ENCODE results near the gene SMG7.

Gene SMG7

DNA sequence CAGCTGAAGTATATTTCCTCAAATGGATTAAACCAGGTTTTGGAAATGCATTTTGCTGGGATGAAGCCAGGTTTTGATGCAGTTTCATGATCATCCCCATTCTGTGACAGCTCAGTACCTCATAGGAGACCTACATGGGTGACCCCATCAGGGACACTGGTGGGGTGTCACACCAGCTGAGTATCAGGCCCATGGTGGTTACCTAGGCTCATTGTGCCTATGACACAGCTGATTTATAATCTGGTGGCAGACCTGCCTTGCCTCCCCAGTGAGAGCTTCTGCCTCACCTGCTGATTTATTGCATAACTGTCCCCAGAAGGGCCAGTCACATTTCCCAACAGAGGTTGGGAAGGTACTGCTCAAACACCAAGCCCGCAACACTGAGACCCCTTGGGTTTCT, 114.2 kb downstream of the SMG7 start:
- DNase-seq (ENCODE audit: extremely low read depth in 1 of 2, low read depth in 1 of 2) = no peak

DNA sequence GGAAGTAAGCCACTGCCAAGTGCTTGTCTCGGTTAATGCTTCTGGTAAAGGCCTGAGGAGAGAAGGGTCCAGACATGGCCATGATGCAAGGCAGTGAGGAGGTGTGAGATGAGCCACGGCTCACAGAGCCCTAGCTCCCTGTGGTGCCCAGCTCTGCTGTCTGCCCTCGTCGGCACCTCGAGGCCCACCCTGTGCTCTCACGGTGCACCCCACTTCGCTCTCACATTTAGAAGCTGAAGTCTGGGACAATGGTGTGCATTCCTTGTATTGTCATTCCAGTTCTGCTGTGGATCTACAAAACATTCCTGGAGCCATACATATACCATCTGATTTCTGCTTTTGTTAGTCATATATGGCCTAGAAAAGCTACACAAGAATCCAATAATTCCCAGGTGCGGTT, 114.6 kb downstream of the SMG7 start:
- no peak for DNase-seq (ENCODE audit: extremely low read depth in 1 of 2, low read depth in 1 of 2)

DNA sequence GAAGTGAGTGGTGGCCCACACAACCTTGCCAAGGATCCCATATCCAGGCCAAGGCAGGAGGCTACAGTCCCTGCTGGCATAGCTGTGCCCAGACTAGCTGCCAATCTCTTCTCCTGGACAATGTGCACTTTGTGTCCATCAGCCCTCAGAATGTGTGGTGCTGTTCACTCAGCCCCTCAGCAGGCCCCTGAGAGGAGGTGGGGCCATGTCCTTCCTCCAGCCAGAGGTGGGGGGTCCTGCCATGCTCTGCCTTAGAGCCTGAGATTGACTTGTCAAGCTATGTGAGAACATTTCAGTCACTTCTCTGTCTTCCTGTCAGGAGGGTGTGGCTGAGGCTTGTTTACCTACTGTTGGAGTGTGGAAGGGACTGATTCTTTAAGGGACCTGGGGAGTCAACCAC, 116.5 kb downstream of the SMG7 start:
- no peak for DNase-seq (ENCODE audit: extremely low read depth in 1 of 2, low read depth in 1 of 2)

DNA sequence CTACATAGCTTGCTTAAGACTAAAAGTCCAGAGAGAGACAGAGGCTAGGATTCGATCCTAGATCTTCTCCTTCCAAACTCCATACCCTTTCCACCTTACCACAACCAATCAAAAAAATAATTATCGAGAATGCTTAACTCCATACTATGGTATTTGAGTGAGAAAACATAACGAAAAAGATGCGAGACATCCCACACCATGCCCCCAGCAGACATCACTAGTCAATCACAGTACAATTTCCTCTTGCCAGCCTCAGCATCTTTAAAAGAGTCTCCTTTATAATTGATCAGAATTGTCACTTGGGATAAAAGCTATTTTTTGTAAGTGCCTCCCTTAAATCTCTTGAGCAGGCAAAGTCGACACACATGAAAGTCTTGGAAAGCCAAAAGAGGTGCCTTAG, 117.1 kb downstream of the SMG7 start:
- no peak for DNase-seq (ENCODE audit: extremely low read depth in 1 of 2, low read depth in 1 of 2)

DNA sequence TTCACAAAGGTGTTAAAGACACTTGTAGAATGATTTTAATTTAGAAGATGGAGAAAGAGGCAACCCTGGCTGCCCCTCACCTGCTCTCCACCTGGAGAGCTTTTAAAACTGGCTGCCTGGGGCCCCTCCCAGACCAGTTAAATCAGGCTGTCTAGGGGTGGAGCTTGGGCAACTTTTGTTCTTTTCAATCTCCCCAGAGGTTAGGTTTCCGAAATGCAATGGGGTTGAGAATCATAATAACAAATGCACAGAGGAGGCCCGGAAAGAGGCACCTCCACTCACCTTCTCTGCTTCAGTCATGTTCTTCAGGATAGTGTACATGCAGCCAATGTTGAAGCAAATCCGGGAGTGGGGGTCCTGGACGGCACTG, 117.6 kb downstream of the SMG7 start:
- DNase-seq (ENCODE audit: extremely low read depth in 1 of 2, low read depth in 1 of 2) = no peak

DNA sequence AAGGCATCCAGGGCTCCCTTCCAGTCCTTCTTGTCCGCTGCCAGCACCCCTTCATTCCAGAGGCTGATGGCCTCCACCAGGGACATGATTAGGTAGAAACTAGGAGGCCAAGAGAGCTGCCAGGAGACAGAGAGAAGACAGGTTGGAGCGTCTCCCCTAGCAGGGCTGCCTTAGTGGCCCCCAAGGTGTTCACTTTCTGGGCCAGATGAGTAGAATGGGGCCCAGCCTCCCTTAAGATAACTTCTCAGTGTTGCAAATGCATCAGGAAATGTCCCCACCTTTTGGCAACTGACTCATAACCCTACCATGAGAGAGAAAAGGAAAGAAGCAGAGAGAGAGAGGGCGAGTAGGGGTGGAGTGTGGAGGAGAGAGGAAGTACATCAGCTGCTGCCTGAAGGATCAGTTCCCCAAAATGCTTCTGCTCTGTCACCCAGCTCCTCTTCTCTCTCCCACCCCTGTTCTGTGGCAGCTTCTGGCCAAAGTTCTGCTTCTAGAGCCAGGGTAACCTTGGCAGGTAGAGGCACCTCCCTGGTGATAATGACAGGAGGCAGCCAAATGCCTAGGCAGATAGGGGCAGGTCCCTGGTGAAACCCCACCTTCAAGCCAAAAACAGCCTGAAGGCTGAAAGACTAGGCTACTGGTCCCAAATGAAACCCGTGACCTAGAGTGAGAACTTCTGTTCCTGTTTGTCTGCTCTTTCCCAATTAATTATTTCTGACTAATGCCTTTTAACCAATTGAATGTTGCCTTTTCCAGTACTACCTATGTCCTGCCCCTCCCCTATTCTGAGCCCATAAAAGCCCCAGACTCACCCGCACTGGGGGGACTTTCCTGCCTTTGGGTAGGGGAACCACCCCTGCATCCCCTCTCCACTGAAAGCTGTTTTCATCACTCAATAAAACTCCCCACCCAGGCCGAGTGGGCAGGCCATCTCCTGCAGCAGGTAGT, 118.2 kb downstream of the SMG7 start, which contains the start of gene NCF2:
Gene NCF2 (minus strand): TSS at position 216 of the 948 bp plus-strand sequence. CDS start 130 bp downstream, at position 86.
- no peak for DNase-seq (ENCODE audit: extremely low read depth in 1 of 2, low read depth in 1 of 2)

DNA sequence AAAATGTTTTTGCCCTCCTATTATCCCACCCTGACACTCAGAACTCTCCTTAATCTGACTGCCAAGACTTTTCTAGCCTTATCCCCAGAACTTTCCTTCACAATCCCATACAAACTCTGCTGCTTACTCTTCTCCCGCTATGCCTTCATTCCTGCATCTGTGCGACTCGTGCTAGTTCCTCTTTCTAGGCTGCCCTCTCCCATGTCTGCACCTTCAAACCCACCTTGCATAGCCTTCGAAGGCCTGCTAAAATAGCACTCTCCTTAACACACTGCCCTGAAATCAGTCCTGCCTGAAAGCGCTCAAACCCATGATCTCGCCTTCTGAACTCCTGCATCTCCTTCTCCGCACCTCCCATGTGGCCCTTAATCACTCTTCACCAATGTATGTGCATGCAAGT, 120.4 kb downstream of the SMG7 start:
- no peak for DNase-seq (ENCODE audit: extremely low read depth in 1 of 2, low read depth in 1 of 2)

DNA sequence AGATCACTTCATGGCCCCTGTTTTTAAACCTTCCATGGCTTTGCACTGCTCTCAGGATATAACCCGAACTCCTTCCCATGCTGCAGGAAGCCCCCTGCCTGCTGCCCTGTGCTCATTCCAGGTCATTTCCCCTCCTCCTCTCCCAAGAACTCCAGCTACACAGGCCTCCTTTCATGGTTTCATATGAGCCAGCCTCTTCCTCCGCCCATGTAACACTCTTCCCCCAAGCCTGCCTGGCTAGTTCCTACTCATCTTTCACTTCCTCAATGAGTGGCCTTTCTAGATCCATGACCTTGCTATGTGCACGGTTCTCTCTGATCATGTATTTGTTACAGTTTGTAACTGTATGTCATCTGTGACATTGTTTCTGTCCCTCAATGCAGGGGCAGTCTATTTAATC, 121.1 kb downstream of the SMG7 start:
- no peak for DNase-seq (ENCODE audit: extremely low read depth in 1 of 2, low read depth in 1 of 2)

DNA sequence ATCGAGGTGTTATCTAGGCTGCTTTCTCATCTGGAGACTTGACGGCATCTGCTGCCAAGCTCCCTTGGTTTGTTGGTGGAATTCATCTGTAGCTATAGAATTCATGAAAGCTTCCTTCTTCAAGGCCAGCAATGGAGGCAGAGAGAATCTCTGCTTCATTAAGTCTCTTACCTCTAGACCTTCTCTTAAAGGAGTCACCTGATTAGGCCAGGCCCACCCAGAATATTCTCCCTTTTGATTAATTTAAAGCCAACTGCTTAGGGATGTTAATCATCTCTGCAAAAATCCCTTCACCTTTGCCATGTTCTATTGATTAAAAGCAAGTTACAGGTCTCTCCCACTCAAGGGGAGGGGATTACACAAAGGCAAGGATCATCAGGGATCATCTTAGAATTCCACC, 123.2 kb downstream of the SMG7 start:
- no peak for DNase-seq (ENCODE audit: extremely low read depth in 1 of 2, low read depth in 1 of 2)

DNA sequence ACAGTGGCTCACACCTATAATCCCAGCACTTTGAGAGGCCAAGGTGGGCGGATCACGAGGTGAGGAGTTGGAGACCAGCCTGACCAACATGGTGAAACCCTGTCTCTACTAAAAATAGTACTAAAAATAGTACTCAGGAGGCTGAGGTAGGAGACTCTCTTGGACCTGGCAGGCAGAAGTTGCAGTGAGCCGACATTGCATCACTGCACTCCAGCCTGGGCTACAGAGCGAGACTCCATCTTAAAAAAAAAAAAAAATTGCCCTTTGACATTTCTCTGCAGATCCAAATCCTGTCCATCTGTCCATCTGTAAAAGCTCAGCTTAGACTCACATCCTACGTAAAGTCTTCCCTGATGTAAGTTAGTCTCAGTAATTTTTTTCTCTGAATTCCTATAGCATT, 124.2 kb downstream of the SMG7 start:
- DNase-seq (ENCODE audit: extremely low read depth in 1 of 2, low read depth in 1 of 2) = no peak

DNA sequence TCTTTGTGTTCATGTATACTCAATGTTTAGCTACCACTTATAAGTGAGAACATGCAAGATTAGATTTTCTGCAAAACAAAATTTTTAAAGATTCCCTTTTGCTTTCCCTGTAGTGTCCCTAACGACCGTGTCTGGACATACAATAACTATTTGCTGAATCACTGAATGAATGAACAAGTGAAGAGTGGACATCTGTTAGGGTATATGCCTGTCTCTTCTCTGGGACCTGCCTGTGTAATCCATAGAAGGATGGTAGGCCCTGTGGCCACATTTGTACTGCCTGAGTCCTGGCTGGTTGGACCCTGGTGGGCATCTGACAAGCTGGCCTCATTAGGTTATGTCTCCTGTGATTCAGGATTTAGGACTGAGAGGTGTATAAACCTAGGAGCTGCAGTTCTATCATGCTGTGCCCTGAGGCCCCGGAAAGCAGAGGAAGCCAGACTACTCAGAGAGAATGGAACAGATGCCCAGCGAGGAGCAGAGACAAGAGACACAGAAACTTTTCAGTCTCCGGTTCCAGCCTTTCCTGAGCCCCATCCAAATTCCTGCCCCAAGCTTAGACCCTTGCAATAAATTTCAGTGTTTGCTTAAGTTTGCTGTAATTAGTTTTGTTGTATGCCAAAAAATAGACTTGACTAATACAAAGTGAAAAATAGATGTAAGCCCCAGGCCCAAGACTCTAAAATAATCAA, 125.5 kb downstream of the SMG7 start:
- no peak for DNase-seq (ENCODE audit: extremely low read depth in 1 of 2, low read depth in 1 of 2)

DNA sequence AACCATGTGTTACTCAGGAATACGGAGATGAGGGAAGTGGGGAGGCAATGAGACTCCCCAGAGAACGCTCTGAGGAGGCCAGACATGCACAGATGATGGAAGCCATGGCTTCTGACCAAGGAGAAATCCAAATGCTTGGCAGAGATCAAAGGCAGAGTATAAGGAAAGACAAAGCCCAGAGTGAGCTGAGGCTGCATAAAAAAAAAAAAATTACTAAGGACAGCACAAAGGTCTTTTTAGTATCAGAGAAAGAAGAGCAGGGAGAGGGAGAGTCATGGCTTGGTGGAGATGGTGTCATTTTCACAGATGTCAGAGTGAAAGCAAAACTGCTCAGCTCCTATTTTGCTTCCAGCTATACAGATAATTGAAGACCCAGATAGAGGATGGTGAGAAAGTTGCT, 126.1 kb downstream of the SMG7 start:
- DNase-seq (ENCODE audit: extremely low read depth in 1 of 2, low read depth in 1 of 2) = no peak

DNA sequence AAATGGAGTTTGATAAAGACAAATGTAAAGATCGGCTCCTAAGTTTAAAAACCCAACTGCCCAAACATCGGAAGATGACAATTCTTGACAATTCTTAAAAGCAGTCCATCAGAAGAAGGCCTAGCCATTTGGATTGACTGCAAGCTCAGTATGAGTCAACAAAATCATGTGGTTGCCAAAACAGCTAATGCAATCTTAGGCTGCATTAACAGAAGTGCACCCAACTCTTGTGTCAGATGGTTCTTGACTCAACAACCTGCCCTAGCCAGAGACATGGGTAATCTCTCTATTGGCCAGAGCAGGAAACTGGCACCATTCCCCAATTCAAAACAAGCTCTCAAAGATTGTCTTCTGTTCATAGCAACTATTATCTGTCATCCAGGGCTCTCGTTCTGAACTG, 127.8 kb downstream of the SMG7 start:
- DNase-seq (ENCODE audit: extremely low read depth in 1 of 2, low read depth in 1 of 2) = no peak

DNA sequence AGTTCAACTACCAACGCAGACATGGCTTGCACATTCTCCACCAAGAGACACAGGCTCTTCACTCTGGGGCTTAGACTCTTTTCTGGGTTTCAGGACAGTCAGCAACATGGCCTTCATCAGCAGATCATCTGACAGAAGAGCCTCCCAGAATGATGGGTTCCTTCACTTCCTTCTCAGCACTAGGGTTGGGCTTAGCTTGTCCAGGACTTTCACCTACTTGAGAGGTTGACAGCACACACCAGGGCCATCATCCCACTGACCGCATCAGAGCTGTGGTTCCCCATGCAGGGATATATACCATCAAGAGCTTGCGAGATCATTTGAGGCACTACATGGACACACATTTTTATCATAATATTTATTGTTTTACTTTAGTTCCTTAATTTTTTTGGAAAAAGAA, 128.3 kb downstream of the SMG7 start:
- DNase-seq (ENCODE audit: extremely low read depth in 1 of 2, low read depth in 1 of 2) = no peak

DNA sequence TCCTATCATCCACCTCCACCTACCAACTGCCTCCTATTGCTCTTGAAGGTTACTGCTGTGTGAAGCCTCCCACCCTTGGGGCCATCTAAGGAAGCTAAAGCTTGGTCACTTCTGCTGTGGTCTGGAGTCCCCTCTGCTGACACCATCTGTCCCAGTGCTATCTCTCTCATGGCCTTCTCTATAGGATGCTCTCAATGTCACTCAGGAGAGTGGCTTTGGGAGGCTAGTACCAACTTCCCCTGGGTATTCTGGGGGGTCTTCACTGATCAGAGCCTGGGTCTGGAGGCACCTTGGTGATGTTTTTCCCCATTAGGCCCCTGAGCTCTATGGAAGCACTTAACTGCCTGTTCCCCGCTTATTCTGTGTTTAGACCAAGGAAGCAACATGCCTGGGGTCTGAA, 130.2 kb downstream of the SMG7 start:
- DNase-seq (ENCODE audit: extremely low read depth in 1 of 2, low read depth in 1 of 2) = no peak
